ENCODE results near the gene RAP1GAP2. TPM values are rescaled to one million over a fixed set of nuclear protein-coding genes. Genes with fewer than 3 reads are reported as not detected.
"Not testable (repeated sequence)": the region's sequence is repeated elsewhere in the genome, so short reads cannot be mapped to it uniquely, and the experiment has no call there.

RAP1GAP2 gene
- total RNA-seq, 3 donors from 2014 or later = 26.6 to 45.3 (median 43.3) TPM

DNA sequence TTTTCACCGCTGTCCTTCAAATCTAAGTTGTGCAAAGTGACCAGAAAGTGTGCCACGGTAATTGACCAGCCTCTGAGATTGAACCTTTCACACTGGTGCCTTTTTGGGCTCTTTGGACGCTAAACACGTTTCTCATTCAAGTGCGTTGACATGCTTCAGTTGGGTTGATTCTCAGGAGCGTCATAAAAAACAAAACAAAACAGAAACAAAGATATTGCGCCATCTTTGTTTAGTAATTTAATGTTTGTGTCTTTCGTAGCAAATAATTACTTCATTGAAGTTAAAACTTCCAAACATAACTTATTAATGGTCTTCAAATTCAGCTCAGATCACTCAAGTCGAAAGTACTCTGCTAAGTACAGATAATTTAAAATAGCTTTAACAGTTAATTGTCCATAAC is 187.0 kb downstream of the RAP1GAP2 start:
- Histone ChIP-seq H3K36me3 (ENCODE audit: low read depth) (no peaks in the 10 kb centered on the region), H3K4me1 (ENCODE audit: low read depth) (no peaks in the 10 kb centered on the region), H3K4me3 (no peak overlapping the region), H3K9me3 (no peaks in the 10 kb centered on the region)
- DNase-seq (no peak), ATAC-seq (no peak)
- TF ChIP-seq, protein P1, sequence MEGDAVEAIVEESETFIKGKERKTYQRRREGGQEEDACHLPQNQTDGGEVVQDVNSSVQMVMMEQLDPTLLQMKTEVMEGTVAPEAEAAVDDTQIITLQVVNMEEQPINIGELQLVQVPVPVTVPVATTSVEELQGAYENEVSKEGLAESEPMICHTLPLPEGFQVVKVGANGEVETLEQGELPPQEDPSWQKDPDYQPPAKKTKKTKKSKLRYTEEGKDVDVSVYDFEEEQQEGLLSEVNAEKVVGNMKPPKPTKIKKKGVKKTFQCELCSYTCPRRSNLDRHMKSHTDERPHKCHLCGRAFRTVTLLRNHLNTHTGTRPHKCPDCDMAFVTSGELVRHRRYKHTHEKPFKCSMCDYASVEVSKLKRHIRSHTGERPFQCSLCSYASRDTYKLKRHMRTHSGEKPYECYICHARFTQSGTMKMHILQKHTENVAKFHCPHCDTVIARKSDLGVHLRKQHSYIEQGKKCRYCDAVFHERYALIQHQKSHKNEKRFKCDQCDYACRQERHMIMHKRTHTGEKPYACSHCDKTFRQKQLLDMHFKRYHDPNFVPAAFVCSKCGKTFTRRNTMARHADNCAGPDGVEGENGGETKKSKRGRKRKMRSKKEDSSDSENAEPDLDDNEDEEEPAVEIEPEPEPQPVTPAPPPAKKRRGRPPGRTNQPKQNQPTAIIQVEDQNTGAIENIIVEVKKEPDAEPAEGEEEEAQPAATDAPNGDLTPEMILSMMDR (IDR thresholded peaks at IDR 0.05) = no peak
- intact Hi-C loops (cut with DNase I, micrococcal nuclease) = no loop called here

DNA sequence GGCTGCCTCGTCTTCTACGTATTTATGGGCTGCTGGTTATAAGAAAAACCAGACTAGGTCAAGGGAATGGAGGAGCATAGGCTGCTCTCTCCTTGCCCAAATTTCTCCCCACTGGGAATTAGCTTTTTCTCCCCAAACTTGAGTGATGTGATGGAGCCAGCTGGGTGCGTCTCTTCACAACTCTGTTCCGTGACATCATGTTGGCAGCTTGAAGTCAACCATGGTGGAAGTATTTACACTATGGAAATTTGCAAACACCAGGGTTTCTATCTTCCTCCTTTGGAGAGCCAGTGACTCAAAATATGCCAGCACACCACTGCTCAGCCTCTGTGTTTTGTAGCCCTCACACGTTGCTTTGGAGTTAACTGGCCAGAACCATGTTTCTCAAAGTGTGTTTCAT is 189.1 kb downstream of the RAP1GAP2 start:
- TF ChIP-seq, protein P1 (IDR thresholded peaks at IDR 0.05) = no peak
- ATAC-seq (no peak), DNase-seq (no peak)
- Histone ChIP-seq H3K4me3 (no peak overlapping the region), H3K36me3 (ENCODE audit: low read depth) (no peaks in the 10 kb centered on the region), H3K4me1 (ENCODE audit: low read depth) (no peaks in the 10 kb centered on the region), H3K9me3 (no peaks in the 10 kb centered on the region)
- intact Hi-C loops (cut with DNase I, micrococcal nuclease) = no loop called here

DNA sequence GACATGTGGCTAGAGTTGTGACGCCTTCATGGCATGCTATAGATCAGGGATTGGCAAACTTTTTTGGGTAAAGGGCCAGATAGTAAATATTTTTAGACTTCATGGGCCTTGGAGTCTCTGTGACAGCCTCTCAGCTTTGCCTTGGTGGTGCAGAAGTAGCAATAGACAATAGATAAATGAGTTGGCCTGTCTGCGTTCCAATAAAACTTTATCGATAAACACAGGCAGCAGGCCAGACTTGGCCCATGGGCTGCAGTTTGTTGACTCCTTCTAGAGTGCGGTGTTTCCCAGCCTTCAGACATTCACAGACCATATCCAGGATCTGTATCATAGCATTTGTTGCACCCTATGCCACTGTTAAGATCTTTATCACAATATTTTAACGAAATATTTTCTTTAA is 190.7 kb downstream of the RAP1GAP2 start:
- Histone ChIP-seq H3K4me3 (no peak overlapping the region), H3K36me3 (ENCODE audit: low read depth) (no peaks in the 10 kb centered on the region), H3K9me3 (no peaks in the 10 kb centered on the region), H3K4me1 (ENCODE audit: low read depth) (no peaks in the 10 kb centered on the region)
- ATAC-seq (no peak), DNase-seq (no peak)
- intact Hi-C loops (cut with DNase I, micrococcal nuclease) = no loop called here
- TF ChIP-seq, protein P1 (IDR thresholded peaks at IDR 0.05) = no peak

DNA sequence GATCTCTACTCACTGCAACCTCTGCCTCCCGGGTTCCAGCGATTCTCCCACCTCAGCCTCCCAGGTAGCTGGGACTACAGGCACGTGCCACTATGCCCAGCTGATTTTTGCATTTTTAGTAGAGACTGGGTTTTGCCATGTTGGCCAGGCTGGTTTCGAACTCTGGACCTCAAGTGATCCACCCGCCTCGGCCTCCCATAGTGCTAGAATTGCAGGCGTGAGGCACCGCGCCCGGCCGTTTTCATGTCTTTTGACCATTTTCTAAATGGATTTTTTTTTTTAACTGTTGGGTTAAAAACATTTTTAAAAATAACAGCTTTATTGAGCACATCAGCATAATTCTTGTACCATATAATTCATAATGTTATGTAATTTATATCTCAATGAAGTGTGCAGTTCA is 193.2 kb downstream of the RAP1GAP2 start:
- H3K36me3 ChIP-seq (ENCODE audit: low read depth); H3K9me3 ChIP-seq; intact Hi-C loops (cut with DNase I, micrococcal nuclease); ATAC-seq; DNase-seq; H3K4me3 ChIP-seq; H3K4me1 ChIP-seq (ENCODE audit: low read depth): not testable (repeated sequence)

DNA sequence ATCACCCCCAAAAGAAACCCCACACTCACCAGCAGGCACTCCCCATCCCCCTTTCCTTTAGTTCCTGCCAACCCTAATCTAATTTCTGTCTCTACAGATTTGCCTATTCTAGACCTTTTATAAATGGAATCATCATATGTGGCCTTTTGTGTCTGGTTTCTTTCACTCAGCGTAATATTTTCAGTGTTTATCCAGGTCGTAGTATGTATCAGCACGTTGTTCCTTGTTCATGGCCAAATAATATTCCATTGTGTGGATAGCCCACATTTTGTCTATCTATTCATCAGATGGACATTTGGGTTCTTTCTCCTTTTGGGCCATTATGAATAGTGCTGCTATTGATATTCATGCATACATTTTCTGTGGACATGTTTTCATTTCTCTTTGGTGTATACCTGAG is 193.6 kb downstream of the RAP1GAP2 start:
- H3K4me3 ChIP-seq = no peak overlapping the region
- intact Hi-C loops (cut with DNase I, micrococcal nuclease) = no loop called here
- H3K36me3 ChIP-seq (ENCODE audit: low read depth) = no peaks in the 10 kb centered on the region
- H3K4me1 ChIP-seq (ENCODE audit: low read depth) = no peaks in the 10 kb centered on the region
- DNase-seq (no peak), ATAC-seq (no peak)
- H3K9me3 ChIP-seq = no peaks in the 10 kb centered on the region
- TF ChIP-seq, protein P1 (IDR thresholded peaks at IDR 0.05) = no peak

DNA sequence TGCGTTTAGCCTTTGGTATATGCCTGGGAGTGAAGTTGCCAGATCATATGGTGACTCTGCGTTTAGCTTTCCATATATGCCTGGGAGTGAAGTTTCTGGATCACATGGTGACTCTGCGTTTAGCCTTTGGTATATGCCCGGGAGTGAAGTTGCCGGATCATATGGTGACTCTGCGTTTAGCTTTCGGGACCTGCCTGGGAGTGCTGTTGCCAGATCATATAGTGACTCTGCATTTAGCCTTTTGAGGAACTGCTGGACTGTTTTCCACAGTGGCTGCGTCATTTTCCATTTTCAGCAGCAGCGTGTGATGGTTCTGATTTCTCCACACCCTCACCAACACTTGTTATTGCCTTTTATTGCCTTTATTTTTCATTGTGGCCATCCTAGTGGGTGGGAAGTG is 194.2 kb downstream of the RAP1GAP2 start:
- DNase-seq (no peak), ATAC-seq (no peak)
- TF ChIP-seq, protein P1 (IDR thresholded peaks at IDR 0.05) = no peak
- no peaks in the 10 kb centered on the region for H3K4me1 ChIP-seq (ENCODE audit: low read depth)
- no peak overlapping the region for H3K4me3 ChIP-seq
- H3K36me3 ChIP-seq (ENCODE audit: low read depth) = no peaks in the 10 kb centered on the region
- intact Hi-C loops (cut with DNase I, micrococcal nuclease) = no loop called here
- no peaks in the 10 kb centered on the region for H3K9me3 ChIP-seq

DNA sequence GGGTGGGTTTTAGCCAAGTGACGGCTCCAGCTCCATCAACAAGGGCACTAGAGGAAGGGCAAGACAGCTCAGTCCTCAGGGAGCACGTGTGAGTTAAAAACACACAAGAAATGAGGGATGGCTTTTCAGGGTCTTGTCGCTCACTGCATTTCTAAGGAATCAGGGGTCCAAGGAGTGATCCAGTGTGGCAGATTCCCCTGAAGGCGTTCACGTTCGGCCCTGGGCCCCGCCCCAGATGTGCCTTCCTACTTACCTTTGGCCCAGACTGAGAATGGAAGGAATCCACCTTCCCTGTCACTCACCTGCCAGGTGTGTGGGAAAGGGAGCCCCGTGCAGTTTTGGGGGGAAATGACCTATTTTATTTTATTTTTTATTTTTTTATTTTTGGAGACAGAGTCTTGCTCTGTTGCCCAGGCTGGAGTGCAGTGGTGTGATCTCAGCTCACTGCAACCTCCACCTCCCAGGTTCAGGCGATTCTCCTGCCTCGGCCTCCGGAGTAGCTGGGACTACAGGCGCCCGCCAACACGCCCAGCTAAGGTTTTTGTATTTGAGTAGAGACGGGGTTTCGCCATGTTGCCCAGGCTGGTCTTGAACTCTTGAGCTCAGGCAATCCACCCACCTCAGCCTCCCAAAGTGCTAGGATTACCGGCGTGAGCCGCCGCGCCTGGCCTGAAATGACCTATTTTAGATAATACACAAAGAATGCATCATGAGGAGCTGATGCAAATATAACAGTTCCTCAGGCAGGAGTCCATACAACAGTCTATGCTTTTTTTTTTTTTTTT is 195.3 kb downstream of the RAP1GAP2 start:
- H3K36me3 ChIP-seq (ENCODE audit: low read depth); ATAC-seq; intact Hi-C loops (cut with DNase I, micrococcal nuclease); DNase-seq; H3K4me3 ChIP-seq; H3K9me3 ChIP-seq; H3K4me1 ChIP-seq (ENCODE audit: low read depth): not testable (repeated sequence)

All from mucosa of descending colon (tissue), 3 donors.